HL-60/S4 treated with retinoic acid at 250 ng/mL for 4 days and 3 days (cell line): Measurements from ENCODE around the gene STIM1.
"Not testable (repeated sequence)": the region's sequence is repeated elsewhere in the genome, so short reads cannot be mapped to it uniquely, and the experiment has no call there.

Experiments used
- in situ Hi-C: fragments of 300-500 bp; cut with MboI; formaldehyde crosslinking; loops from 2 replicates; pipeline ENCODE4 v1.7.0; 2022; ENCODE audit warnings: low sequenced_read_pairs

The STIM1 gene

DNA sequence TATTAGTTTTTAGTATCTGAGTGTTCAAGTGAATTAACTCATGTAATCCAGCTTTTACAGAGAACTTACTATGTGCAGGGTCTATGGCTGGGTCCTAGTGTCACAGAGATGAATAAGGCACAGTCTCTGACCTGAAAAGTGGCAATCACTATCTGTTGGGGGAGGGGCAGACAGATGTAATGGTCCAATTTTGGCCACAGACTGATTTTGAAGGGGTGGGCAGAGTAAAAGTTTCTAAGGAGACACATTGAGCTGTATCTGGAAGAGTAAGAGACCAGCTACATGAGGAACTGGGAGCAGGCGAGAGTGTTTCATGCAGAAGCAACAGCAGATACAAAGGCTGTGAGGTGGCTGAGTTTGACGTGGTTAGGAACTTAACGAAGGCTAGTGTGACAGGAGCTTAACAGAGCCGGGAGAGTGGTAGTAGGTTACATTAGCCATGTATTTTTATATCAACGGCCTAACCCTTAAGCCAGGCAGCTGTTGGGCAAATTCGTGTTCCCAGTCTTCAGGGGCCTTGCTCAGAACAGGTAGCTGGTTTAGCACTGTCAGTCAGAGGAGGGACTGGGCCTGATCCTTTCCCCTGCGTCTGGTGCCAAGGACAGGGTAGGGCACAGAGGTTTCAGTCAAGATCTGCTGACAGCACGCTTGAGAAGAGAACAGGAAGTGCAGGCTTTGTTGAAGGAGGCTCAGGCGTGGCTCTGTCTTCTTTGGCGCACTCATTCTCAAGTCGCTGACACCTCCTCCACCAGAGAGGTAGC lies 1.4 kb upstream of the STIM1 start:
- in situ Hi-C loops: loop anchor here (10.0 kb wide), 1 partner anchor 211 kb away; no protein-coding TSS in a partner anchor

DNA sequence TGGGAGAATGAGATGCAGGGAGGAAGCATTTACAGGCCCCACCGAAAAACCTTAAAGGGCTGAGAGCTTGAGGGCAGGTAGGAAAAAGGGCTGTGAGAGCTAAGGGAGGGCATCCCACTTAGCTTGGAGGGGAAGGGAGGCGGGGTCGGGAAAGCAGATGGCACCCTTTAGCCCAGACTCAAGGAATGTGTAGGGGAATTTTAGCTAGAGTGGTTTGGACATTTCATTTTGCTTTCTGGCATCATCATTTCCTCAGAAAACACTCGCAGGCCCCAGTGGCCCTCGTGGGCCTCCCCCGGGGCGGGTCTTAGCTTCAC lies 846 bp upstream of the STIM1 start:
- in situ Hi-C loops: loop anchor here (10.0 kb wide), 1 partner anchor 210 kb away; no protein-coding TSS in a partner anchor

GRCh38 chr11:3855808-3856491 lies 486 bp downstream of the STIM1 start:
- in situ Hi-C loops: loop anchor here (10.0 kb wide), 1 partner anchor 209 kb away; no protein-coding TSS in a partner anchor

DNA sequence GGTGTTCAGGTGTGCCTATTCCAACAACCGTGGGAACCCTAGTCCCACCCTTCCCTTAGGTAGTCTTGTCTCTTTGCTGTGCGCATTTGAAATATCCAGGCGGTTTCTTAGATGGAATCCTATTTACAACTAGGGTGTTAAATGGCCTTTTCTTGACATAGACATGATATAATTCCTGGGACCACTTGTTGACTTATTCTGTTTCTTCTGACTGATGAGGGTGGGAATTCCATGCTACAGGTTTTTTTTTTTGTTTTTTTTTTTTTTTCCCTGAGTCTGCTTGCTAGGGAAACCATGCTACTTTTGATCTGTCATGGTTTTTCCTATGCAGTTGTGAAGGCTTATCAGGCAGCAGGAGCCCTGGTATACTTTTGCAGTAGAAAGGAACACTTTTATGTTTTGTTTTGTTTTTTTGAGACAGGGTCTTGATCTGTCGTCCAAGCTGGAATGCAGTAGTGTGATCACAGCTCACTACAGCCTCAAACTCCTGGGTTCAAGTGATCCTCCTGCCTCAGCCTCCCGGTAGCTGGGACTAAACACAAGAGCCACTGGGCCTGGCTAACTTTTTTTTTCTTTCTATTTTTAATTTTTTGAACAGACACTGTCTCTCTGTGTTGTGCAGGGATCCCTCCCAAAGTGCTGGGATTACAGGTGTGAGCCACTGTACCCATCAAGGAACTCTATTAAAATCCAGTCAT lies 1.5 kb downstream of the STIM1 start:
- in situ Hi-C loops: loop anchor here (10.0 kb wide), 1 partner anchor 208 kb away; no protein-coding TSS in a partner anchor

GRCh38 chr11:3857628-3858027 lies 2.2 kb downstream of the STIM1 start:
- in situ Hi-C loops: loop anchor here (10.0 kb wide), 1 partner anchor 207 kb away; no protein-coding TSS in a partner anchor

- in situ Hi-C loops: loop anchor here (10.0 kb wide), 1 partner anchor 205 kb away; no protein-coding TSS in a partner anchor
Measured at GRCh38 chr11:3859373-3859881, 4.0 kb downstream of the STIM1 start.

DNA sequence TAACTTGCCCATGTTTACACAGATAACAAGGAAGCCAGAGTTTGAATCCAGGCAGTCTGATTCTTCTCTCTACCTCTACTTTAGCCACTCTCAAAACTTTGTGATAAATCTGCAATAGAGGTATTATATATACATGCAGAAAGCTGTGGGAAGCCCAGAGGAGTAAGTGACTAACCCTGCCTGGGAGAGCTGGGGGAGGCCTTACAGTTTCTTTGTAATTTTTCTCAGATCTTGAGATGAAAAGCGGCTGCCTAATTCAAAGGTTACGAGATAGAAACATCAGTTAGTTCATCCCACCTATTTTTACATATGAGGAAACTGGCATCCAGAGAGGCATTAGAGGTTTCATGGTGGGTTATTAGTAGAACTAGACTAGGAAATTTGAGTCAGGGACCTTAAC lies 4.9 kb downstream of the STIM1 start:
- in situ Hi-C loops: no loop called here

DNA sequence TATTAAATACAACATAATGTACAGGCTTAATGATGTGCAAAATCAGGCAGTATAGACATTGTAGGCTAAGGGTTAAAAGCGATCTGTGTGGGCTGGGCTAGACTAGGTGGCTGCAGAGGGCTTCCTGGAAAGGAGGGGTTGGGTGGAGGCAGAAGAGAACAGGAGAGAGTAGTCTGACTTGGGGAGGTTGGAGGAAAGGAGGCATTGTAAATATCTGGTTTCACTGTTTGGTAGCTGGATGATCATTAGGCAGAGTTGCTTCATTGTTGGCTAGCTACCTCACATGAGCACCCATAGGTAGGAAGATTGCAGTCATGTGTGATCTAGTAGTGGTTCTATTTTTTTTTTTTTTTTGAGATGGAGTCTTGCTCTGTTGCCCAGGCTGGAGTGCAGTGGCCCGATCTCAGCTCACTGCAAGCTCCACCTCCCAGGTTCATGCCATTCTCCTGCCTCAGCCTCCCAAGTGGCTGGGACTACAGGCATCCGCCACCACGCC lies 5.5 kb downstream of the STIM1 start:
- in situ Hi-C loops: not testable (repeated sequence)

- in situ Hi-C loops: no loop called here
Measured at GRCh38 chr11:3861683-3862082, 6.2 kb downstream of the STIM1 start.

GRCh38 chr11:3865388-3866193 lies 10.1 kb downstream of the STIM1 start:
- in situ Hi-C loops: no loop called here

GRCh38 chr11:3866206-3866605 lies 10.7 kb downstream of the STIM1 start:
- in situ Hi-C loops: no loop called here

DNA sequence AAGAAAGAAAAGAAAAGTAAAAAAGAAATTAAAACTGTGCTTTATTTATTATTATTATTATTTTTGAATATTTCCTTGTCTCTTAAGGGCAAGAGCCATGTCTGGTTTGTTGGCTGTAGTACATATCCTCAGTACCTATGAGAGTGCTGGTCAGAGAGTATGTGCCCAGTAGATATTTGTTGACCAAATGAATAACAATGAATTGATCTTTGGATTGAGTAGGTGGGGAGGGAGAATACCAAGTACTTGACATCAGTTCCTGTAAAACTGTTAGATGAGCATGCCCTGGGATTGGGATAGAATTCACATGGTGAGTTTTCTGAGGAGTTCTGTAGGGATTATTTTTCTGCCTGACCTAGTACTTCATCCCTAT lies 11.4 kb downstream of the STIM1 start:
- in situ Hi-C loops: no loop called here

DNA sequence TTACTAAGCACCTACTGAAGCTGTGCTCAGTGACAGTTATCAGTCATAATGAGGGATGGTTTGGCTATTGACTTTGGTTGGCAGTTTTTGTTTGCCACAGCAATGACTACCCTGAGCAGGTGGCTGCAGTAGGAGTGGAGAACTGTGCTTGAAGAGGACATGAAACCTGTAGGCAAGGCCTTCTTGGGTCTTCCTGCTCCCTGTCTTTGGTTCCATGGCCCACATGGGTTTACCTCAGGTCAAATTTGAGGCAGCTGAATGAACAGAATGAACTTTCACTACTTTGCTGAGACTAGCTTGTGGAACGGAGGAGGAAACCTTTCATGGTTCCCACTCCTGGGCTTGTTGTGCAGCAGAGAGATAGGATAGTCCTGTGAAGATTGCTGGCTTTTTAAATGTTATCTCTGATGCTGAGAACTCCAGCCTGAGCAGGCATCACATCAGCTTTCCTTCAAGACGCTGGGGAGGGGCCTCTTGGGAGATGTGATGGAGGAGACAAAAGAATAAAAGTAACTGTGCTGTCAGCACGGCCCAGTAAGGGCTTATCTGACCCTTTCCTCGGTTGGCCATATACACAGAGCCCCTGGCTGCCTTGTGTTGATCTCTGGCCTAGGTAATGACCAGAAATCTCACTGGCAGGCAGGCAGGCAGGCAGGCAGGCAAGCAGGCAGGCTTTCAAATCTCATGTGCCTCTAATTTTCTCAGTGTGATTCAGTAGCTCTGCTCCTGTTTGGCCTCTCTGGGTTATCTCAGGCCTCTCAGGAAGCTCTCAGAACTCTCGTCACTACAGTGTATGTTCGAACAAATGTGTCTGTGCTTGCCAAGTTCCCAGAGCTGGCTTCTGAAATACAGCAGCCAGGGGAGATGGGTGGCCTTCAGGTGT lies 12.0 kb downstream of the STIM1 start:
- in situ Hi-C loops: no loop called here

- in situ Hi-C loops: no loop called here
Measured at GRCh38 chr11:3873712-3874349, 18.4 kb downstream of the STIM1 start.

GRCh38 chr11:3876613-3877012 lies 21.1 kb downstream of the STIM1 start:
- in situ Hi-C loops: no loop called here

GRCh38 chr11:3877364-3878257 lies 22.1 kb downstream of the STIM1 start:
- in situ Hi-C loops: no loop called here

- in situ Hi-C loops: no loop called here
Measured at GRCh38 chr11:3878258-3878584, 22.8 kb downstream of the STIM1 start.
